K562 (cell line): Measurements from ENCODE around the gene EIF2AK2. TPM values are rescaled to one million over a fixed set of nuclear protein-coding genes. Genes with fewer than 3 reads are reported as not detected.

ENCODE experiments used
- BCL6 ChIP-seq: fragments of 250-450 bp; sonication (Bioruptor Pico); IDR thresholded peaks from 2 replicates; pipeline ENCODE4 v1.4.0; 2020
- BCOR ChIP-seq: fragments of 450-650 bp; IDR thresholded peaks from 2 replicates; pipeline ENCODE4 v1.6.1; 2016
- CBX8 ChIP-seq: fragments of 200-600 bp; sonication (generic); IDR thresholded peaks from 2 replicates; pipeline ENCODE4 v1.6.1; 2012; ENCODE audit warnings: borderline replicate concordance, mixed run types, low read depth, mild to moderate bottlenecking, moderate library complexity, mixed read lengths, low read length, control low read depth, inconsistent platforms; ENCODE audit not compliant: poor library complexity, severe bottlenecking; ENCODE audit errors: extremely low read depth
- CREM ChIP-seq: IDR thresholded peaks from 2 replicates; pipeline ENCODE4 v1.6.1; 2014; ENCODE audit warnings: antibody characterized with exemption, low read depth
- CUX1 ChIP-seq: fragments of 200-800 bp; sonication (Bioruptor generic); IDR thresholded peaks from 2 replicates; pipeline ENCODE4 v1.6.1; 2016; ENCODE audit warnings: missing genetic modification characterization, missing compliant biosample characterization
- DLX4 ChIP-seq: fragments of 250-450 bp; sonication (Bioruptor Pico); IDR thresholded peaks from 2 replicates; pipeline ENCODE4 v1.6.1; 2021; ENCODE audit warnings: mild to moderate bottlenecking
- HDAC8 ChIP-seq: fragments of 450-650 bp; IDR thresholded peaks from 2 replicates; pipeline ENCODE4 v1.6.1; 2016; ENCODE audit warnings: mild to moderate bottlenecking, missing genetic modification characterization, moderate library complexity, missing compliant biosample characterization
- NKRF ChIP-seq: fragments of 450-650 bp; IDR thresholded peaks from 2 replicates; pipeline ENCODE4 v1.6.1; 2016; ENCODE audit warnings: borderline replicate concordance
- PHF20 ChIP-seq: fragments of 450-650 bp; IDR thresholded peaks from 2 replicates; pipeline ENCODE4 v1.6.1; 2018; ENCODE audit not compliant: partially characterized antibody
- RBBP5 ChIP-seq: fragments of 200-600 bp; sonication (generic); IDR thresholded peaks from 2 replicates; pipeline ENCODE4 v1.6.1; 2012; ENCODE audit warnings: borderline replicate concordance, mild to moderate bottlenecking, low read length, control low read depth, inconsistent platforms; ENCODE audit not compliant: insufficient read depth, poor library complexity, severe bottlenecking
- SOX6 ChIP-seq: fragments of 450-650 bp; IDR thresholded peaks from 2 replicates; pipeline ENCODE4 v1.6.1; 2014; ENCODE audit warnings: mild to moderate bottlenecking
- SP2 ChIP-seq: IDR thresholded peaks from 2 replicates; pipeline ENCODE4 v1.6.1; 2011; ENCODE audit warnings: mild to moderate bottlenecking, low read depth, low read length, moderate library complexity; ENCODE audit not compliant: poor library complexity, severe bottlenecking; ENCODE audit errors: extremely low read depth
- ZNF592 ChIP-seq: fragments of 450-650 bp; IDR thresholded peaks from 2 replicates; pipeline ENCODE4 v1.6.1; 2017; ENCODE audit warnings: antibody characterized with exemption, mild to moderate bottlenecking
- polyA plus RNA-seq, 8 experiments: library from polyadenylated mRNA; depleted of rRNA in 4 of 8; stranded (reverse) in 5 of 8; unstranded in 3 of 8; fragments of >200 nt; fragmentation: Nextera tagmentation in 2 of 8; fragmentation: Illumina TruSeq in 1 of 8; extraction: Ambion mirVana in 2 of 8; extraction: Trizol in 1 of 8; gene quantifications; 2 replicates each; pipeline versions ENCODE4 v1.2.1 to v1.2.3, GENCODE V29; 2011 to 2014; ENCODE audit warnings: inconsistent platforms in 1 of 8, missing spikeins in 1 of 8
- total RNA-seq, 7 experiments: library from RNA; depleted of rRNA in 6 of 7; stranded (reverse); fragments of >200 nt in 6 of 7; fragmentation: Illumina TruSeq in 2 of 7; extraction: Trizol in 2 of 7; gene quantifications; 2 replicates each; pipeline versions ENCODE4 v1.2.1 to v1.2.3, GENCODE V29; 2011 to 2021; ENCODE audit warnings: low replicate concordance in 1 of 7

Gene EIF2AK2
- total and polyA plus RNA-seq, 9 of the 15 experiments (the other 6 are each of a cell fraction or from before 2014, with no cell fraction given), result 3.8 to 19.5 (median 13.3) TPM

GRCh38 chr2:37083873-37084794, 72.6 kb downstream of the EIF2AK2 start, which contains the start of the genes GPATCH11 and HEATR5B (continued):
- TF ChIP-seq NKRF (peak; percentile 94), RBBP5 (peak; percentile 91), SOX6 (no peak), PHF20 (peak; percentile 34), ZNF592 (no peak), HDAC8 (tag) (no peak), BCOR (no peak), CBX8 (no peak), BCL6 (no peak), CUX1 (CRISPR knock-in tag) (no peak), CREM (0 out of 2 replicates have a peak, but pooled peaks have one; percentile 14), DLX4 (CRISPR knock-in tag) (no peak), SP2 (no peak)
